CD8-positive, alpha-beta memory T cell (primary cell): ENCODE data around the gene COMMD3. TPM values are rescaled to one million over a fixed set of nuclear protein-coding genes. Genes with fewer than 3 reads are reported as not detected.

Source experiments
- CTCF ChIA-PET: fragments of 350-600 bp; sonication (Branson Sonifier 250); formaldehyde crosslinking; loops from one replicate; lab custom pipeline; 2021; ENCODE audit warnings: antibody characterized with exemption; lab: Charles Lee
- POLR2A ChIA-PET: fragments of 350-600 bp; sonication (Branson Sonifier 250); formaldehyde crosslinking; loops from one replicate; lab custom pipeline; 2021; ENCODE audit warnings: antibody characterized with exemption; lab: Charles Lee
- DNase-seq, 5 donors: peaks; one replicate each; pipeline versions ENCODE4 v3.0.0 to v3.0.0-alpha.2; 2020 to 2022; ENCODE audit warnings: mixed read lengths in 1 of 5
- H3K27ac ChIP-seq: one replicate; pipeline ENCODE4 v1.7.0; 2013; ENCODE audit warnings: low read depth, mild to moderate bottlenecking, low read length, moderate library complexity
- H3K27me3 ChIP-seq: 2 replicates; pipeline ENCODE4 v1.7.0; 2013; ENCODE audit warnings: low read length, mild to moderate bottlenecking; ENCODE audit not compliant: insufficient read depth, poor library complexity, severe bottlenecking
- H3K36me3 ChIP-seq: 2 replicates; pipeline ENCODE4 v1.7.0; 2013; ENCODE audit warnings: mild to moderate bottlenecking, low read length, moderate library complexity; ENCODE audit not compliant: insufficient read depth
- H3K4me1 ChIP-seq: 2 replicates; pipeline ENCODE4 v1.7.0; 2013; ENCODE audit warnings: mild to moderate bottlenecking, low read length, moderate library complexity; ENCODE audit not compliant: insufficient read depth
- H3K4me3 ChIP-seq: 2 replicates; pipeline ENCODE4 v1.7.0; 2013; ENCODE audit warnings: mild to moderate bottlenecking, low read length
- H3K9me3 ChIP-seq: 2 replicates; pipeline ENCODE4 v1.7.0; 2013; ENCODE audit warnings: mild to moderate bottlenecking, low read length
- H3K27ac Mint-ChIP-seq, 8 donors: one replicate each; pipeline ENCODE4 v1.8.0; 2020 to 2021; ENCODE audit warnings: mixed read lengths in 8 of 8, mild to moderate bottlenecking in 6 of 8, inconsistent platforms in 3 of 8, moderate library complexity in 3 of 8
- H3K27me3 Mint-ChIP-seq, 2 donors: one replicate each; pipeline ENCODE4 v1.8.0; 2020 to 2021; ENCODE audit warnings: mixed read lengths in 2 of 2, mild to moderate bottlenecking in 1 of 2, moderate library complexity in 1 of 2
- H3K36me3 Mint-ChIP-seq, 3 donors: one replicate each; pipeline ENCODE4 v1.8.0; 2020 to 2021; ENCODE audit warnings: mixed read lengths in 3 of 3, inconsistent platforms in 1 of 3, mild to moderate bottlenecking in 1 of 3
- H3K4me1 Mint-ChIP-seq, 3 donors: one replicate each; pipeline ENCODE4 v1.8.0; 2020 to 2021; ENCODE audit warnings: mixed read lengths in 3 of 3, inconsistent platforms in 1 of 3, mild to moderate bottlenecking in 1 of 3
- H3K4me3 Mint-ChIP-seq, 7 donors: one replicate each; pipeline ENCODE4 v1.8.0; 2020 to 2021; ENCODE audit warnings: mixed read lengths in 7 of 7, mild to moderate bottlenecking in 6 of 7, moderate library complexity in 4 of 7, inconsistent platforms in 2 of 7
- H3K9me3 Mint-ChIP-seq, 5 donors: one replicate each; pipeline ENCODE4 v1.8.0; 2020 to 2022; ENCODE audit warnings: mixed read lengths in 5 of 5, mild to moderate bottlenecking in 3 of 5, moderate library complexity in 2 of 5, inconsistent platforms in 1 of 5
- polyA plus RNA-seq: library from polyadenylated mRNA; unstranded; fragments of 300-500 nt; fragmentation: Illumina TruSeq; gene quantifications from one replicate; pipeline ENCODE4 v1.2.3, GENCODE V29; 2021
- total RNA-seq, 2 experiments: library from RNA; stranded (reverse); gene quantifications; one replicate each; pipeline ENCODE4 v1.2.3, GENCODE V29; 2021

Gene COMMD3
- total RNA-seq = 10 to 100 TPM; 80.2 to 80.4 TPM
- polyA plus RNA-seq = 61.4 TPM

DNA sequence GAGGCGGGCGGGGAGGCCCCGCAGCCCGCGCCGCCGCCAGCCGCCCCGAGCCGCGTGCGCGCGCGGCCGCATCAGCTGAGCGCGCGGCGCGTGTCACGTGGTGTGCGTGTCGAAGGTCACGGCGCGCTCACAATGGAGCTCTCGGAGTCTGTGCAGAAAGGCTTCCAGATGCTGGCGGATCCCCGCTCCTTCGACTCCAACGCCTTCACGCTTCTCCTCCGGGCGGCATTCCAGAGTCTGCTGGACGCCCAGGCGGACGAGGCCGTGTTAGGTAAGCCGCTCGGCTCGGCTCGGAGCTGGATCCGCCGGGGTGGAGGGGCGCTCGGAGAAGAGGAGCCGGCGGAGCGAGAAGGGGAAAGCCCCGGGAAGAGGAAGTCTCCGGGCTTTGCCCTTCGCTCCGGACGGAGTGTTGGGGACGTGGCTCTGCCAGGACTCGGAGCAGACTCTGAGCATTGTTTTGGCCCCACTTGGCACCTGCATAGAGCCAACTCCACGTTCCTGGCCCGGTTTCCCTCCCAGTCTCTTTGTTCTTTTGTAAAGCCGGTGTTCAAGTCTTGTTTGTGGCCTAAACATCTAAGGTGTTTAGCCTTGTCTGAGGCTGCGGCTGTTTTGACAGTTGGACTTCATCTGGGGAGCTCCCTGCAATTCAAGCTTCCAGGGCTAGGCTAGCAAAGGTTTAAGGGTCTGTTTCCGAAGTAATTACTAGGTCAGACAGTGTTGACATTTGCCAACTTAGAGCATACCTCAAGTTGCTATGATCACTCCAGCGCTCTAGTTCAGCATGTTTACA is at the start of gene COMMD3:
Gene COMMD3, plus strand, starts transcription at position 103 of the 790 bp plus-strand sequence. Its CDS starts 30 bp downstream, at position 133.
- H3K4me3 Mint-ChIP-seq = peak within 1 kb of the TSS; percentile 90 to 96 (median 94)
- H3K36me3 Mint-ChIP-seq = peaks cover 0 to 13% (median 0%) of the 10 kb centered on the region in 3 donors
- H3K4me1 Mint-ChIP-seq = peaks cover 25 to 47% (median 47%) of the 10 kb centered on the region in 3 donors
- Histone ChIP-seq H3K4me1 (peaks cover 35% of the 10 kb centered on the region), H3K27me3 (peaks cover 6% of the 10 kb centered on the region), H3K4me3 (peak within 1 kb of the TSS; percentile 85), H3K9me3 (no peaks in the 10 kb centered on the region), H3K27ac (peak within 1 kb of the TSS; percentile 82), H3K36me3 (no peaks in the 10 kb centered on the region)
- CTCF ChIA-PET = interaction anchor here (1.1 to 1.6 kb wide), 6 partner anchors 9 to 213 kb away, joined by 3 to 8 read pairs (median 4); no protein-coding TSS in a partner anchor
- POLR2A ChIA-PET = interaction anchor here (0.6 to 3.4 kb wide), 11 partner anchors 19 to 790 kb away, joined by 3 to 24 read pairs (median 4); no protein-coding TSS in a partner anchor
- H3K27ac Mint-ChIP-seq = peak within 1 kb of the TSS; percentile 87 to 98 (median 96)
- peak; percentile 70 to 85 (median 77) for DNase-seq
- H3K27me3 Mint-ChIP-seq = peaks cover 4 to 21% of the 10 kb centered on the region in 2 donors
- peaks cover 0 to 4% (median 0%) of the 10 kb centered on the region in 5 donors for H3K9me3 Mint-ChIP-seq

DNA sequence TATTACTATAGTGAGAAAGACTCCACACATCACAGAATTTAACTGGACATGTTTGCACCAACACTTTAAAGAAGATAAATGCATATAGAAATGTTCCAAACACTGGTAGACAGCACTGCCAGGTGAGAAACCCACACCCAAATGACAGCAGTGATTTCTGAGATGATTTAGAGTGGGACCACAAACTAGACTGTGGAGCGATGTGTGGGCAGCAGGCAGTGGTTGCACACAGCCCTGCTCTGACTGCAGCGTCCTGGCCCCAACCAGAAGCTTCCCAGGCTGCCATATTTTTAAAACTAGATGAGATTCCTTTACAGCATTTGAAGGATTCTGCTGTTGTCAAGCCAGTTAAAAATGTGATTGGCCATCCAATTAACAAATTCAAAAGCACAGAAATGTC is 47.7 kb upstream of the COMMD3 start:
- no peak for DNase-seq
- Mint-ChIP-seq H3K9me3 (no peaks in the 10 kb centered on the region), H3K4me3 (no peak overlapping the region), H3K4me1 (no peaks in the 10 kb centered on the region), H3K36me3 (peaks cover 0 to 3% (median 0%) of the 10 kb centered on the region in 3 donors), H3K27me3 (peaks cover 26 to 53% of the 10 kb centered on the region in 2 donors), H3K27ac (no peak overlapping the region)
- Histone ChIP-seq H3K36me3 (no peaks in the 10 kb centered on the region), H3K4me3 (no peak overlapping the region), H3K27me3 (peaks cover 6% of the 10 kb centered on the region), H3K4me1 (no peaks in the 10 kb centered on the region), H3K27ac (no peak overlapping the region), H3K9me3 (no peaks in the 10 kb centered on the region)
- ChIA-PET POLR2A (no interaction called here), CTCF (no interaction called here)

DNA sequence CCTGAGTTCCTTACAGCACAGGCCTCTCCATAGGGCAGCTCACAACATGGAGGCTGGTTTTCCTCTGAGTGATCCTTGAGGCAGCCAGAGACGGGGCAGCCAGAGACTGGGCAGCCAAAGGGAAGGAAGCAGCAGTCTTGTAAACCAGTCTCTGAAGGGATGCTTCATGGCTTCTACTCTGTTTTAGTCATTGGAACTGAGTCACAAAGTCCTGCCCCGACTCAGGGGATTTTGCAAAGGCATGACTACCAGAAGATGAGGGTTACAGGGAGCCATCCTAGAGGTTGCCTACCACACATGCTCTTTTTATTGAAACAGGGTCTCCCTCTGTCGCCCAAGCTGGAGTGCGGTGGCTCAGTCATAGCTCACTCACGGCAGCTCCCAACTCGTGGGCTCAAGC is 44.4 kb upstream of the COMMD3 start:
- Histone ChIP-seq H3K4me3 (no peak overlapping the region), H3K4me1 (no peaks in the 10 kb centered on the region), H3K9me3 (no peaks in the 10 kb centered on the region), H3K27me3 (no peaks in the 10 kb centered on the region), H3K27ac (no peak overlapping the region), H3K36me3 (no peaks in the 10 kb centered on the region)
- Mint-ChIP-seq H3K9me3 (no peaks in the 10 kb centered on the region), H3K27me3 (peaks cover 15 to 28% of the 10 kb centered on the region in 2 donors), H3K4me3 (no peak overlapping the region), H3K27ac (no peak overlapping the region), H3K36me3 (peaks cover 0 to 3% (median 0%) of the 10 kb centered on the region in 3 donors), H3K4me1 (no peaks in the 10 kb centered on the region)
- DNase-seq = no peak
- ChIA-PET POLR2A (no interaction called here), CTCF (no interaction called here)

DNA sequence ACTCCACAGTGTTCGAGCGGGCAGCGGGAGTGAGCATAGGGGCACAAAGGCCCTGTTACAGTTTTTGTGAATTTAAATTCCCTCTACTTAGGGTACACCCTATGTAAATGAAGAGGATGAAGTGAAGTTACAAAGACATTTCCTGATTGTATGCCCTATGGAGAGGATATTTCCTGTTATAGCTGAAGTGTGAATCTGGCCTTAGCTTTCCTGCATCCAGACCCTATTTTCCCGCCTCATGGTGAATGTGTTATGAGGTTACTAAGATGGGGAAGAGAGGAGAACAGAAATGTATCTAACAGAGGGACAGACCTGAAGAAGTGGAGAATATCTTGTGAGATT is 37.8 kb upstream of the COMMD3 start:
- Mint-ChIP-seq H3K4me3 (peak overlapping the region in 1 of 7 donors; percentile 72), H3K9me3 (no peaks in the 10 kb centered on the region), H3K27ac (peak overlapping the region in 1 of 8 donors; percentile 84), H3K4me1 (no peaks in the 10 kb centered on the region), H3K36me3 (no peaks in the 10 kb centered on the region), H3K27me3 (peaks cover 0 to 12% of the 10 kb centered on the region in 2 donors)
- H3K27ac ChIP-seq = no peak overlapping the region
- no peaks in the 10 kb centered on the region for H3K4me1 ChIP-seq
- H3K4me3 ChIP-seq = no peak overlapping the region
- POLR2A ChIA-PET = no interaction called here
- CTCF ChIA-PET = no interaction called here
- no peaks in the 10 kb centered on the region for H3K27me3 ChIP-seq
- H3K9me3 ChIP-seq = no peaks in the 10 kb centered on the region
- H3K36me3 ChIP-seq = no peaks in the 10 kb centered on the region
- no peak for DNase-seq

DNA sequence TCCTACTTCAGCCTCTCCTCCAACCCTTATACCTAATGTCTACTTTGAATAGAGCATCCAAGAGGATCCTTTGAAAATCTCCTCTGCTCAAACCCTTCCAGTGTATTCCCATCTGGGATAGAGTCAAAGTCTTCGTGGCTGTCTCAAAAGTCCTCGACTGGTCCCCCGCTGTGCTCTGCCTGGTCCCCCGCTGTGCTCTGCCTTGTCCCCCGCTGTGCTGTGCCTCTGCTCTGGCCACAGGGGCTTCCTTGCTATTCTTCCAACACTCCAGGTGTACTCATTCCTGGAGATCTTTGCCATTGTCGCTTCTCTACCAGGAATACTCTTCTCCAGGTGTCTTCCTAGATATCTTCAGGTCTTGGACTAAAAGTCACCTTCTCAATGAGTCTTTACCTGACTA is 36.1 kb upstream of the COMMD3 start:
- H3K4me3 Mint-ChIP-seq = no peak overlapping the region
- no peak for DNase-seq
- Histone ChIP-seq H3K4me3 (no peak overlapping the region), H3K9me3 (no peaks in the 10 kb centered on the region), H3K4me1 (no peaks in the 10 kb centered on the region), H3K36me3 (no peaks in the 10 kb centered on the region), H3K27me3 (no peaks in the 10 kb centered on the region), H3K27ac (no peak overlapping the region)
- no peaks in the 10 kb centered on the region for H3K4me1 Mint-ChIP-seq
- ChIA-PET CTCF (no interaction called here), POLR2A (no interaction called here)
- H3K27ac Mint-ChIP-seq = no peak overlapping the region
- H3K9me3 Mint-ChIP-seq = no peaks in the 10 kb centered on the region
- peaks cover 3 to 18% of the 10 kb centered on the region in 2 donors for H3K27me3 Mint-ChIP-seq
- no peaks in the 10 kb centered on the region for H3K36me3 Mint-ChIP-seq

DNA sequence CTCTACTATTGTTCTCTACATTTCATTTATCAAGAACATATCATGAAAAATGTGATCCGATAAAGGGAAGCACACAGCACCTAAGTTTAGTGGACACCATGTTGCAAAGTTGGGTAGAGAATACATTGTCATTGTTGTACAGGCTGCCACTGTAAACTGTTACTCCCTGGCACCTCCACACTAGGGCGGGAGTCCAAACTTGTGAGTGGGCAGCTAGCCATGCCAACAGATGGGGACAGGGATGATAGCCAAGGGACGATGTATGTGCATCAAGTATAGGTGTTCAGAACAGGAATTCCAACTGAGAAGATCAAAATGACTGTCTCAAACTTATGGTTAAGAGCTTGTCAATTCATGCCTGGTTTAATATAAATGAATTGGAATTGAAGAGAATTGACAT is 31.1 kb upstream of the COMMD3 start:
- ChIA-PET CTCF (no interaction called here), POLR2A (no interaction called here)
- Mint-ChIP-seq H3K4me1 (no peaks in the 10 kb centered on the region), H3K4me3 (no peak overlapping the region), H3K36me3 (no peaks in the 10 kb centered on the region), H3K27me3 (peaks cover 4 to 31% of the 10 kb centered on the region in 2 donors), H3K27ac (peak overlapping the region in 1 of 8 donors; percentile 7), H3K9me3 (no peaks in the 10 kb centered on the region)
- no peak overlapping the region for H3K4me3 ChIP-seq
- no peaks in the 10 kb centered on the region for H3K9me3 ChIP-seq
- H3K4me1 ChIP-seq = no peaks in the 10 kb centered on the region
- no peak for DNase-seq
- no peak overlapping the region for H3K27ac ChIP-seq
- no peaks in the 10 kb centered on the region for H3K27me3 ChIP-seq
- H3K36me3 ChIP-seq = no peaks in the 10 kb centered on the region

DNA sequence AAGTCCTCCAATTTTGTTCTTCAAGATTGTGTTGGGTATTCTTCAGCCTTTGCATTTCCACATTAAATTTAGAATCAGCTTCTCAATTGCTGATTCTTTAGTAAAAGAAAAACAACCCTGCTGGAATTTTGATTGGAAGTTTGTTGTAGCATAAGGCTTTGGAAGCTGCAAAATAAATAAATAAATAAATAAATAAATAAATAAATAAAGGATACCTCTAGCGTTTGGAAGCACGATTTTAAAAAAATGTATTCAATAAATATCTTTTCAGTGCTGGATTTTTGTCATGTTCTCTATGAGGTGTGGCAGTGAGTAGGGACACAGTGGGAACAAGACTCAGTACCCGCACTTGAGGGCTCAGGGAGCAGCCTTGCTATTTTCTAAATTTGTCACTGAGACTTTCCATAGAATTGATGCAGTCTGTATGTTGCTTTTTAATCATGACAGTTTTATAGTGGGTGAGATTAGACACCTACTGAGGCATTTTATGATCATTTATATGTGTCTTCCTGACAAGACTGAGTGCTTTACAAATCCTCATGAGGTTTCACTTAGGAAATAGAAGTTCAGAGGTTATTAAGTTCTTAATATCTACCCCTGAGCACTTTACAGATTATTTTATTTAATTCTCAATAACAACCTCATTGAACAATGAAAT is 22.3 kb upstream of the COMMD3 start:
- Histone ChIP-seq H3K4me1 (no peaks in the 10 kb centered on the region), H3K27me3 (no peaks in the 10 kb centered on the region), H3K27ac (no peak overlapping the region), H3K36me3 (no peaks in the 10 kb centered on the region), H3K9me3 (no peaks in the 10 kb centered on the region), H3K4me3 (no peak overlapping the region)
- Mint-ChIP-seq H3K4me3 (no peak overlapping the region), H3K36me3 (no peaks in the 10 kb centered on the region), H3K27ac (no peak overlapping the region), H3K27me3 (peaks cover 19 to 60% of the 10 kb centered on the region in 2 donors), H3K4me1 (no peaks in the 10 kb centered on the region), H3K9me3 (peaks cover 0 to 5% (median 3%) of the 10 kb centered on the region in 5 donors)
- POLR2A ChIA-PET = no interaction called here
- CTCF ChIA-PET = no interaction called here
- DNase-seq = no peak

DNA sequence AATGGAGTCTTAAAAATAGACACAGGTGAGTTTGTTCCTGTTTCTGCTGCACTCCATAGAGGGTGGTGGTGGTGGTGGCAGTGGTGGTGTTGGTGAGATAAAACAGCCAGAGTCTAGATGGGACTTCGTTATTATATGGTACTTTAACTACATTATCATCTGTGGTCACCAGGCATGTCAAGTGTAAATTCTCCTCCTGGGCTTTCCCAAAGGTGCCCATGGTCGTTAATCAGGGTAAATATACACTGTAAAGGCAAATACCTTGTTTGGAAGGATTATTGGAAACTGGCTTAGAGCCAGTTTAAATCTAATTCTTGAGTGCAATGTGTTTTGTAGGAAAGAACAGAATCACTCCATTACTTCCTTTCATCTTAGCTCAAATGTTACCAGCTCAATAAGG is 21.5 kb upstream of the COMMD3 start:
- peaks cover 19 to 65% of the 10 kb centered on the region in 2 donors for H3K27me3 Mint-ChIP-seq
- ChIA-PET CTCF (no interaction called here), POLR2A (no interaction called here)
- H3K9me3 ChIP-seq = no peaks in the 10 kb centered on the region
- H3K9me3 Mint-ChIP-seq = peaks cover 0 to 5% (median 3%) of the 10 kb centered on the region in 5 donors
- H3K27me3 ChIP-seq = no peaks in the 10 kb centered on the region
- DNase-seq = no peak
- no peak overlapping the region for H3K27ac Mint-ChIP-seq
- no peak overlapping the region for H3K4me3 Mint-ChIP-seq
- no peaks in the 10 kb centered on the region for H3K36me3 ChIP-seq
- H3K4me3 ChIP-seq = no peak overlapping the region
- no peaks in the 10 kb centered on the region for H3K4me1 Mint-ChIP-seq
- H3K4me1 ChIP-seq = no peaks in the 10 kb centered on the region
- no peak overlapping the region for H3K27ac ChIP-seq
- no peaks in the 10 kb centered on the region for H3K36me3 Mint-ChIP-seq
